Activated CD8-positive, alpha-beta T cell treated with anti-CD3 and anti-CD28 coated beads, Interleukin-2, amount 10 ng/mL, durations not matched to agents 7 days and 5 days (primary cell): Measurements from ENCODE around the gene STC2. TPM values are rescaled to one million over a fixed set of nuclear protein-coding genes. Genes with fewer than 3 reads are reported as not detected.
"Not testable (repeated sequence)": the region's sequence is repeated elsewhere in the genome, so short reads cannot be mapped to it uniquely, and the experiment has no call there.

Experiments
- ATAC-seq: fragments of 150-1000 bp; cut with Tn5 transposase; one replicate; pipeline ENCODE4 v1.10.0; 2021; ENCODE audit warnings: moderate library complexity
- CTCF ChIA-PET: fragments of 350-600 bp; sonication (Branson Sonifier 250); formaldehyde crosslinking; loops from one replicate; lab custom pipeline; 2021; ENCODE audit warnings: antibody characterized with exemption; lab: Charles Lee
- POLR2A ChIA-PET: fragments of 350-600 bp; sonication (Branson Sonifier 250); formaldehyde crosslinking; loops from one replicate; lab custom pipeline; 2021; ENCODE audit warnings: antibody characterized with exemption; lab: Charles Lee
- DNase-seq: peaks from one replicate; pipeline ENCODE4 v3.0.0-alpha.2; 2020
- H3K27ac Mint-ChIP-seq: one replicate; pipeline ENCODE4 v1.8.0; 2021; ENCODE audit warnings: mild to moderate bottlenecking, mixed read lengths
- H3K27me3 Mint-ChIP-seq: one replicate; pipeline ENCODE4 v1.8.0; 2021; ENCODE audit warnings: low read depth, mixed read lengths
- H3K36me3 Mint-ChIP-seq: one replicate; pipeline ENCODE4 v1.8.0; 2021; ENCODE audit warnings: low read depth, mixed read lengths
- H3K4me1 Mint-ChIP-seq: one replicate; pipeline ENCODE4 v1.8.0; 2021; ENCODE audit warnings: low read depth, mixed read lengths
- H3K4me3 Mint-ChIP-seq: one replicate; pipeline ENCODE4 v1.8.0; 2021; ENCODE audit warnings: mild to moderate bottlenecking, mixed read lengths
- H3K9me3 Mint-ChIP-seq: one replicate; pipeline ENCODE4 v1.8.0; 2022; ENCODE audit warnings: mixed read lengths; ENCODE audit not compliant: insufficient read depth
- total RNA-seq, 2 experiments: library from RNA; stranded (reverse); gene quantifications; one replicate each; pipeline ENCODE4 v1.2.3, GENCODE V29; 2021

STC2 gene
- total RNA-seq, 2 experiments from 2014 or later: 14.8 to 16.6 TPM

DNA sequence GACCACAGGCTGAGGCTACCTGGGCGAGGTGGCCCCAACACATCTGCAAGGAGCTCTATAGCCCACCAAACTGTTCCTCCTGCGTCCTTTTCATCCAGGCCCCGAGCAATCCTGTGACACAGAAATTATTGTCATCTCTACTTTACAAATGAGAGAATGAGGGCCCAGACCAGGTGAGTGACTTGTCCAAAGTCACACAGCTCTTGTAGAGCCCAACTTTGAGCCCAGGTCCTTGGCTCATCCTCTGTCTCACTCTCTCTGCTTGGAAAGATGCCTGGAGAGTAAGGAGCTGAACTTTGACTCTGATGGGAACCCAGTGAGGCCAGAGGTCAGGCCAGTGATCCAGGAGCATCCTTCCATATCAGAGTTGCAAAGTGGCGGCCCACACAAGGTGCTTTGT is 39.6 kb downstream of the STC2 start:
- ChIA-PET POLR2A (no interaction called here), CTCF (interaction anchor here (1.0 kb wide), 1 partner anchor 43 kb away, joined by 3 read pairs; no protein-coding TSS in a partner anchor)
- Mint-ChIP-seq H3K27ac (no peak overlapping the region), H3K36me3 (no peaks in the 10 kb centered on the region), H3K4me3 (no peak overlapping the region), H3K4me1 (peaks cover 17% of the 10 kb centered on the region), H3K27me3 (peaks cover 53% of the 10 kb centered on the region), H3K9me3 (no peaks in the 10 kb centered on the region)
- ATAC-seq (no peak), DNase-seq (no peak)

DNA sequence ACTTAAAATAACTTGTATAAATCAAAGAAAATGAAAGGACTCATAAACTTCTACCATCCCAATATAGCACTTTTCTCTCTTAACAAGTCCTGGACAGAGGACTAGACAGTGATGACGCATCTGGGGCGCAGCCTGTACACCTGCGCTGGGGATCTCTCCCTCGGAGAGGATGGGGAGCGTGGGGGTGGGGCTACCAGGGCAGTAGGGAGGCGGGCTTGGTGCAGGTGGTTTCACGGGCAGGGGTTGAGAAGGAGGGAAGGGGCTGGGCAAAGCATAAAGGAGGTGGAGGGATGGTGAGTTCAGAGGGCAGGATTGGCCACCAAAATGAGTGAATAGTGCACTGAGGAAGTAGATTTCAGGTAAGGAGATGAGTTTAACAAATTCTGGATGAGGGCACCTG is 41.1 kb downstream of the STC2 start:
- H3K27ac Mint-ChIP-seq: no peak overlapping the region
- ChIA-PET POLR2A (no interaction called here), CTCF (interaction anchor here (2.4 kb wide), 1 partner anchor 45 kb away, joined by 9 read pairs; no protein-coding TSS in a partner anchor)
- H3K4me3 Mint-ChIP-seq: no peak overlapping the region
- peaks cover 16% of the 10 kb centered on the region for H3K4me1 Mint-ChIP-seq
- peaks cover 58% of the 10 kb centered on the region for H3K27me3 Mint-ChIP-seq
- DNase-seq: no peak
- H3K36me3 Mint-ChIP-seq: no peaks in the 10 kb centered on the region
- ATAC-seq: no peak
- H3K9me3 Mint-ChIP-seq: no peaks in the 10 kb centered on the region

- H3K27me3 Mint-ChIP-seq: peaks cover 50% of the 10 kb centered on the region
- DNase-seq, H3K9me3 Mint-ChIP-seq, H3K27ac Mint-ChIP-seq, ATAC-seq, H3K36me3 Mint-ChIP-seq, POLR2A ChIA-PET, H3K4me3 Mint-ChIP-seq: not testable (repeated sequence)
- peaks cover 16% of the 10 kb centered on the region for H3K4me1 Mint-ChIP-seq
- CTCF ChIA-PET: interaction anchor here (0.6 to 1.2 kb wide), 4 partner anchors 11 to 319 kb away, joined by 3 to 4 read pairs (median 3); no protein-coding TSS in a partner anchor
Observed at GRCh38 chr5:173284343-173284958, 43.8 kb downstream of the STC2 start.

DNA sequence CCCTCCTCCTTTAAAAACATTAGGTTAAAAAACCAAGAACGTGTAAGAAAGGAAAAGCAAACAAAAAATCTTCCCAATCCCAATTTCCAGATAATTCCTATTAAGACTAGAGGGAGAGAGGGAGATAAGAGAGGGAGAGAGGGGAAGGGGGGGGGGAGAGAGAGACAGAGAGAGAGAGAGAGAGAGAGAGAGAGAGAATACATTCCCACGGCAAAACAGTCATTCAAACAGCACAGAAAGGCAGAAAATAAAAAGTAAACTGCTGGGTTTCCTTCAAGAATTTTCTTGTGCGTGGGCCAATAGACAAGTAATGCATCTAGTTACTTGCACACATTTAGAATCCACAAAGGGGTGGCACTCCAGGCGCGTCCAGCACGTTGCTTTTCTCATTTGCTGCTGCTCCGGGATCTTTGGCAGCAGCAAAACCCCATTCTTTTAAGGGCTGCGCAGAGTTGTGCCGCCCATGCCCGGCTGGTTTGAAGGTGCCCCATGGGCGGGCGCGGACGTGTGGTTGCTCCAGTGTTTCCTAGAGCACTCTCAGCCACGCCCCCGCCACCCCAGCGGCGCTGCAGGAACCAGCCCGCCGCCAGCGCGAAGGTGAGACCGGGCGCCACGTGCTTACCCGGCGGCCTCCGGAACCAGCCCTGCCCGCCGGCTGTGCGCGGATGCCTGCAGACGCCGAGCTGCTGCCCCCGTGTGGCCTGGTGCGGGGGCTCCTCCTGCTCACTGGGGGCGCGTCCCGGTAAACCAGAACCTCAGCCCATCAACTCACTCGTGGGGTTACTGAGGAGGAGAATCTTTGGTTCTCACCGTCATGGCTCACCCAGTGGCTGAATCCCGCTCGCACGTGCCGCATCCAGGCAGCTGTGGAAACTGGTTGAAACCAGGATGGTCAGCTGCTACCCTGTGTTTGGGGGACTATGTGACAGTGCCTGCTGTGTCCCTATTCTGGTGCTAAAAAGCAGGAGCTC is 44.6 kb downstream of the STC2 start:
- Mint-ChIP-seq H3K27me3 (peaks cover 46% of the 10 kb centered on the region), H3K36me3 (no peaks in the 10 kb centered on the region)
- POLR2A ChIA-PET: no interaction called here

GRCh38 chr5:173282916-173283315 is 45.3 kb downstream of the STC2 start:
- Mint-ChIP-seq H3K27me3 (peaks cover 44% of the 10 kb centered on the region), H3K4me3 (no peak overlapping the region), H3K4me1 (peaks cover 8% of the 10 kb centered on the region), H3K36me3 (no peaks in the 10 kb centered on the region), H3K27ac (no peak overlapping the region), H3K9me3 (no peaks in the 10 kb centered on the region)
- ChIA-PET CTCF (no interaction called here), POLR2A (no interaction called here)
- DNase-seq (no peak), ATAC-seq (no peak)

More for the DNA sequence above, 44.6 kb downstream of the STC2 start:
- DNase-seq (peak; percentile 80), ATAC-seq (peak; percentile 99)
- CTCF ChIA-PET: interaction anchor here (0.6 to 1.2 kb wide), 4 partner anchors 12 to 319 kb away, joined by 3 to 4 read pairs (median 3); no protein-coding TSS in a partner anchor
- Mint-ChIP-seq H3K4me3 (no peak overlapping the region), H3K27ac (no peak overlapping the region), H3K4me1 (peaks cover 14% of the 10 kb centered on the region), H3K9me3 (no peaks in the 10 kb centered on the region)

- CTCF ChIA-PET: no interaction called here
- POLR2A ChIA-PET: no interaction called here
- DNase-seq: no peak
- ATAC-seq: no peak
- Mint-ChIP-seq H3K27me3 (peaks cover 45% of the 10 kb centered on the region), H3K4me1 (peaks cover 2% of the 10 kb centered on the region), H3K9me3 (no peaks in the 10 kb centered on the region), H3K4me3 (no peak overlapping the region), H3K27ac (no peak overlapping the region), H3K36me3 (no peaks in the 10 kb centered on the region)
Observed at GRCh38 chr5:173281910-173282309, 46.3 kb downstream of the STC2 start.

- DNase-seq (no peak), ATAC-seq (no peak)
- ChIA-PET POLR2A (no interaction called here), CTCF (no interaction called here)
- Mint-ChIP-seq H3K9me3 (no peaks in the 10 kb centered on the region), H3K27me3 (peaks cover 40% of the 10 kb centered on the region), H3K36me3 (no peaks in the 10 kb centered on the region), H3K4me1 (no peaks in the 10 kb centered on the region), H3K27ac (no peak overlapping the region), H3K4me3 (no peak overlapping the region)
Observed at GRCh38 chr5:173279166-173279565, 49.0 kb downstream of the STC2 start.

DNA sequence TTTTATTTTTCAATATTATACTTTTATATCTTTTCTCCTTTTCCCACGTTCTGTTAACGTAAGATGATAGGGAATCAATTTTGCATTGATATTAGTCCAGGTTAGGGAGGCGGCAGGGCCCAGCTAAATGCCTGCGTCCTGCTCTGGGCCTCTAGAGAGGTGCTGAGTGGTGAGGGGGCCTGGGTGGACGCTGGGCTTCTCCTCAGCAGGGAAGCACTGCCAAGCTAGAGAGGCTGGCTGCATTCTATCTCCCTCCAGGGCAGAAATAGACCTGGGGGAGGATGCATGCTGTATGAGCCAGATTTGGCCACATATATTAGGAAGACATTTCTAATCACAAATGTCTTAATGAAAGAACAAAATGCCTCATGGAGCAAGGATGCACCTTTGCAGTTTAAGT is 49.6 kb downstream of the STC2 start:
- ChIA-PET CTCF (no interaction called here), POLR2A (no interaction called here)
- Mint-ChIP-seq H3K27ac (no peak overlapping the region), H3K9me3 (no peaks in the 10 kb centered on the region), H3K27me3 (peaks cover 38% of the 10 kb centered on the region), H3K36me3 (no peaks in the 10 kb centered on the region), H3K4me1 (no peaks in the 10 kb centered on the region), H3K4me3 (no peak overlapping the region)
- ATAC-seq (no peak), DNase-seq (no peak)

DNA sequence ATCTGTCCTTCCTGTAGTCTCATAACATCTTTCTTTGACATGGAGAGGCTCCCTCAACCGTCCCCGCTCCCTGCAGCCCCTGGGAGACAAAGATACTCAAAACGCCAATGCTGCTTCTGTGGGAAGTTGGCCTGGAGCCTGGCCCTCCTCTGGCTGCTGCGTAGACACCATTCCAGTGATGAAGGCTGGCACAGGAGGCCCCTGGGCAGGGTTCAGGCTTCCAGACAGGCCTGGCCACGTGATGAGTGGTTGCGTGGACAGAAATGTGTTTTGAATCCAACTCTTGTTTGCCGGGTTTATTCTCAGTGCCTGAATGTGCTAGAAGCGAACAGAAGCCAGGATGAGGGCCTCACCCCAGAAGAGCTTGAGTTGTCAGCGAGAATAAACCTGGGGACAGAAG is 50.0 kb downstream of the STC2 start:
- H3K4me3 Mint-ChIP-seq: no peak overlapping the region
- ChIA-PET CTCF (no interaction called here), POLR2A (no interaction called here)
- no peak overlapping the region for H3K27ac Mint-ChIP-seq
- peaks cover 34% of the 10 kb centered on the region for H3K27me3 Mint-ChIP-seq
- H3K36me3 Mint-ChIP-seq: no peaks in the 10 kb centered on the region
- ATAC-seq: no peak
- DNase-seq: no peak
- H3K9me3 Mint-ChIP-seq: no peaks in the 10 kb centered on the region
- H3K4me1 Mint-ChIP-seq: no peaks in the 10 kb centered on the region

DNA sequence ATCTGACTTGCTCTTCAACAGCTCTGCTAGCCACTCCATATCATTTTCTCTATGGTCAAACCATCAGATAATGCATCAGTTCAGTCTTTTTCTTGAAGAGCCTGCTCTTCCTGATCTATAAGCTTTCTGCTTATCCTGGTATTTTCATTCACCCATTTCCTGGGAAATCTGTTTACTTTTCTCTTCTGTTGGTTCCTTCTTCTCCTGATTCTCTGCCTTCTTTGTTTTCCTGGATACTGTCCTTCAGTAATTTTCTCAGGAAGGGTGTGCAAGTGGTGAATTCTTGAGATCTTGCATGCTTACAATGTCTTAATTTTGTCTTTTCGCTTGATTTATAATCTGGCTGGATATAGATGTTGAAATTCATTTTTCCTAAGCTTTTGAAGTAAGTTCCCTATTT is 53.4 kb downstream of the STC2 start:
- no peaks in the 10 kb centered on the region for H3K9me3 Mint-ChIP-seq
- no peak overlapping the region for H3K4me3 Mint-ChIP-seq
- no peak for DNase-seq
- no peak overlapping the region for H3K27ac Mint-ChIP-seq
- no peaks in the 10 kb centered on the region for H3K4me1 Mint-ChIP-seq
- peaks cover 19% of the 10 kb centered on the region for H3K27me3 Mint-ChIP-seq
- POLR2A ChIA-PET: no interaction called here
- no peak for ATAC-seq
- CTCF ChIA-PET: no interaction called here
- no peaks in the 10 kb centered on the region for H3K36me3 Mint-ChIP-seq

DNA sequence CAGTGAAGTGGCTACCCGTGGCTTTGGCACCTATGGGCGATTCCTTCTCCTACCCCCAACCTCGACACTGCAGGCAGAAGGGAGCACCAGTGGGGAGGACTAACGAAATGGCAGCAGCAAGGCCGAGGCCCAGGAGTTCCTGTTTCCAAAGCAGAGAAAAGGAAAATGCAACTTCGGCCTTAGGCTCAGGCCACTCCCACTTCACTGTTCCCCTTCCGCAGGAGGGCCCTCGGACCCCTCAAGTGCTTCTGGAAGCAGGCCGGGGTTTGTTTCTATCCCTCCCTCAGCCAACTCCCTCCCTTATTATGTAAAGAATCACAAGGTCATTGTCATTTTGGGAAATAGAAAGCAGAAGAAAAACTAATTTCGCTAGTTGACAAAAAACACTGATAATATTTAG is 56.8 kb downstream of the STC2 start:
- ChIA-PET POLR2A (no interaction called here), CTCF (interaction anchor here (0.6 kb wide), 1 partner anchor 450 kb away, joined by 3 read pairs; no protein-coding TSS in a partner anchor)
- no peaks in the 10 kb centered on the region for H3K36me3 Mint-ChIP-seq
- DNase-seq (no peak), ATAC-seq (no peak)
- H3K4me1 Mint-ChIP-seq: no peaks in the 10 kb centered on the region
- peaks cover 16% of the 10 kb centered on the region for H3K27me3 Mint-ChIP-seq
- H3K27ac Mint-ChIP-seq: no peak overlapping the region
- H3K9me3 Mint-ChIP-seq: no peaks in the 10 kb centered on the region
- no peak overlapping the region for H3K4me3 Mint-ChIP-seq
